Lung microvascular endothelial cell (primary cell): Measurements from ENCODE around the gene AQP5. TPM values are rescaled to one million over a fixed set of nuclear protein-coding genes. Genes with fewer than 3 reads are reported as not detected.

Experiments
- DNase-seq, 2 donors: peaks; one replicate each; pipeline versions ENCODE4 v3.0.0 to v3.0.0-alpha.2; 2010; ENCODE audit warnings: low read depth in 2 of 2
- total RNA-seq: library from RNA; depleted of rRNA; stranded (reverse); fragments of >200 nt; gene quantifications from 2 replicates; pipeline ENCODE4 v1.2.1, GENCODE V29; 2014

The AQP5 gene
- total RNA-seq, 1 donor from 2014 or later: not detected

DNA sequence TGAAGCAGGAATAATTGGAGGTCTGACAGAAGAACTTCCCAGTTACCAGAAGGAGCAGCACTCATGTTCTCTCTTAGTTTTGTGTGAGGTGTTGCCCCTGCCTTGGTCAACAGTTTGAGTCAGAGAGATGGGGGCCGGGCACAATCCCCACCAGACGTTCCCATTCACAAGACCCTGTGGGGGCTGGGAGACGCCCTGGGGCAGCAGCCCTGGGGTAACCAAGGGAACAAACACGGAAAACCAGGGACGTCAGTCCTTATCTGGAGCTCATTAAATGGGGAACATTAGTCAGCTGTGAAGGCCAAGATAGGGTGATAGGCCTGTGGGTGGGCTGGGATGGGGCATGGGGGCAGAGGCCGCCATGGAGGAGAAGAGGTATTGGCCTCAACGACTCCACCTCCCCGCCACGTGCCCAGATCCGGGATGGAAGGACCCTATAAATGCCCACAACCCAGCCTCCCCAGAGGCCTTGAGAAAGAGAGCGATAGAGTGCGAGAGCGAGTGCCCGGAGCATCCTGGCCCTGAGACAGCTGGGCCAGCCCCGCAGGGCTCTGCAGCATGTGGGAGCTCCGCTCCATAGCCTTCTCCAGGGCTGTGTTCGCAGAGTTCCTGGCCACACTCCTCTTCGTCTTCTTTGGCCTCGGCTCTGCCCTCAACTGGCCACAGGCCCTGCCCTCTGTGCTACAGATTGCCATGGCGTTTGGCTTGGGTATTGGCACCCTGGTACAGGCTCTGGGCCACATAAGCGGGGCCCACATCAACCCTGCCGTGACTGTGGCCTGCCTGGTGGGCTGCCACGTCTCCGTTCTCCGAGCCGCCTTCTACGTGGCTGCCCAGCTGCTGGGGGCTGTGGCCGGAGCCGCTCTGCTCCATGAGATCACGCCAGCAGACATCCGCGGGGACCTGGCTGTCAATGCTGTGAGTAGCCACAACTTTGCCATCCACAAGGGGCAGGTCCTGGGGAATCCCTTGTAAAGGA is 11.1 kb upstream of the AQP5 start, which contains the start of gene AQP2:
Gene AQP2 (plus strand): TSS at position 465 of the 979 bp plus-strand sequence. CDS start 94 bp downstream, at position 559.
- DNase-seq: no peak

DNA sequence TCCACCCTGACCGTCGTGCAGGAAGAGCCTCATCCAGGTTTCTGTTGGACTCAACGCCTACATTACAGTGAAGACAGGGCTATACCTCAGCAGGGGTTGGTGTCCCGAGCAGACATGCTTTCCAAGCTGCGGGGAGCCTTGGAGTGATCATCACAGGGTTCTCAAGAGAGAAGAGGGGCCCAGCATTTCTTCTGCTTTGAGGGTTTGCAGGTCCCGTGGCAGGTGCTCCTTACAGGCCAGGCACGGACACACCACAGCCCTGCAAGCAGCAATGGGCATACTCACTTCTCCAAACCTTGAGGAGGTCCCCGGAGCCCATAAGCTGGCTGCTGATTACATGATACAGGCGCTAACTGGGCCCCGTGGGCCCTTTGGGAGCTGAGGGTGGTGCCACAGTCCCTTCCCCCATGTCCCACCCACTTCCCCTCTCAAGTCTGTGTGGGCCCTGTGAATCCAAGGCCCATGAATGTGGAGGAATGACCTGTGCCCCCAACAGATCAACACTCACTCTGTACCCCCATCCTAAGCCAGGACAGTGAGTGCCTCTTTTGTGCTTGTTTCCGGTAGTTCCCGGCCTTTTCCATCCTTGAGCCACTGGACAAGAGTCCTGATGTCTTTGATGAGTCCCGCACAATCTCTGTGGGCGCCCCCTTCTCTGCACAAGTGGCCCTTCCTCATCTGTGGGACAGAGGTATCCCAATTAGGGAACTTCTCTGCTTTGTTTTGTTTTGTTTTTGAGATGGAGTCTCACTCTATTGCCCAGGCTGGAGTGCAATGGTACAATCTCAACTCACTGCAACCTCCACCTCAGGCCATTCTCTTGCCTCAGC is 10.0 kb upstream of the AQP5 start:
- DNase-seq: no peak

DNA sequence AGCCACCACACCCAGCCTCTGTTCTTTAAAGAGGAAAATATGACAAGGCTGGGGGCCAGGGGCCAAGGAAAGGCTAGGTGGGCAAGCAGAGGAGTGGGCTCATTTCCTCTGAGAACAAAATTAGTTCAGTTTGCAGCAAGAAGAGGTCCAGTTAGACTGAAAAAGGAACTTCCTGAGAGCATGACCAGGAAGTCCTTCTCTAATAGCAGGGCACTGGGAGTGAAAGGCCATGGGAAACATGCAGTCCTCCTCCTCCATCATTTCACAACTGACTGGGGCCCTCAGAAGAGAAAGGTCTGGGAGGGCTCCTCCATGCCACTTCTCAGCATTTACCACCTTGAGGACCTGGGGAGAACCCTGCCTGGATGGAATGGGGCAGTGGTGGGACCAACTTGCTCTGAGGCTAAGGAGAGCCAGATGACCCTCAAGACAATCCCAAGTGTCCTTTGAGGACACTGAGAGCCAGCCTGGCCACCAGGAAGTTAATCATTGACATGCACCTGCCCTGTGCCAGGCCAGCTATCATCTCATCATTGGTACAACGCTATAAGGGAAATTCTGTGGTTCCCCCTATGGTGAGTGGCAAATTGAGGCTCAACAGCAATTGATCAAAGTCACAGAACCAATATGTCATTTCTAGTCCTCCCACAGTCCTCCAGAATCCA is 9.1 kb upstream of the AQP5 start:
- DNase-seq: no peak

- DNase-seq: no peak
Measured at GRCh38 chr12:49953151-49953550, 8.5 kb upstream of the AQP5 start.

DNA sequence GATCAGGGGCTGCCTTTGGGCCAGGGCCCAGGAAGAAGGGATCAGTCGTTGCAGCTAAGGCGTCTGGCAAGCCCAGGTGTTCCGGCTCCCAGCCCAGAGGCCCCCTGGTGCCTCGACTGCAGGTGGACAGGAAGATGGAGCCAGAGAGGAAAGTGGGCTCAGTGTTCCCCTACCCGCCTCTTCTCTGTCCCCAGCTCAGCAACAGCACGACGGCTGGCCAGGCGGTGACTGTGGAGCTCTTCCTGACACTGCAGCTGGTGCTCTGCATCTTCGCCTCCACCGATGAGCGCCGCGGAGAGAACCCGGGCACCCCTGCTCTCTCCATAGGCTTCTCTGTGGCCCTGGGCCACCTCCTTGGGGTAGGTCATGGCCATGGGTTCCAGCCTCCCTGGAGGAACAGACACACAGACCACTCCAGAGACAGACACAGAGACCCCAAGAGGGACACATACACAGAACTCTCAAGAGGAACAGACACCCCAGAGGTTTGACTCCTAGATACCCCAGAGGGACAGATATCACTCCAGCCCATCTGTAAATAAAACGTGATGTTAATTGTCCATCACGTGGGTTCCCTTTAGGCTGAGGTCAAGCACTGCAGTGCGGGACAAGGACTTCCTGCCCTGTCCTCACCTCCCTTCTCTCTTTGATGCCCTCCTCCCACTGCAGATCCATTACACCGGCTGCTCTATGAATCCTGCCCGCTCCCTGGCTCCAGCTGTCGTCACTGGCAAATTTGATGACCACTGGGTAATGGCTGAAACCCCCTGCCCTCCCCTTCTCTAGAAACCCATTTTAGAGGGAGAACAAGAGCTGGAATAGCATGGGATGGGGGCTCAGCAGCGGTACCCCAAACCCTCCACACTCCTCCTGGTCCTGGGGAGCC is 7.5 kb upstream of the AQP5 start:
- DNase-seq: no peak

DNA sequence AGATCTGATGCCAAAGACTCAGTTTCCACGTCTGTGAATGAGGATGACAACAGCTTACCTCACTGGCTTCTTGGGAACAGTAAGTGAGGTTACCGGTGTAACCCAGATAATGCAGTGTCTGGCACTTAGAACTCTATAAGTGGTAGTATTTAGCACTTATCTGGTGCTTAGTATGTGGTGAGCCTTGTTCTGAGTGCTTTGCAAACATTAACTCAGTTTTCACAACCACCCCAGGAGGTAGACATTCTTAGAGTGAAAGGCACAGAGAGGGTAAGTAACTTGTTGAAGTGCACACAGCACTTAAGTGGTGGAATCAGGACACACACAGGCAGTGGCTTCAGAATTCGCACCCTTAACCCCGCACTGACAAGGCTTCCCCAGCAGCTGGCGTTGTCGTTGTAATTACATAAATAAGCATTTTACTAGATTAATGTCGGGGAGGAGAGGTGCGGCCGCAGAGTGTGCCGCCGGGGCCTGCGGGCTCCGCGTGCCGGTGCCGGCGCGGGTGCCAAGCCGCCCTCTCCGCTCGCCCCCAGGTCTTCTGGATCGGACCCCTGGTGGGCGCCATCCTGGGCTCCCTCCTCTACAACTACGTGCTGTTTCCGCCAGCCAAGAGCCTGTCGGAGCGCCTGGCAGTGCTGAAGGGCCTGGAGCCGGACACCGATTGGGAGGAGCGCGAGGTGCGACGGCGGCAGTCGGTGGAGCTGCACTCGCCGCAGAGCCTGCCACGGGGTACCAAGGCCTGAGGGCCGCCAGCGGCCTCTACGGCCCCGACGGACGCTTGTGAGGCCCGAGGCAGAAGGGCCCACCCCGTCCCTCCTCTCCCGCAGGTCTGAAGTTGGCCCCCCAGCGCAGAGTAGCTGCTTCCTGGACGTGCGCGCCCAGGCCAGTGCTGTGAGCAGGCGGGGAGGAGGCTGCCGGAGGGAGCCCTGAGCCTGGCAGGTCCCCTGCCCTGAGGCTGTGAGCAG is 6.5 kb upstream of the AQP5 start:
- DNase-seq: no peak

DNA sequence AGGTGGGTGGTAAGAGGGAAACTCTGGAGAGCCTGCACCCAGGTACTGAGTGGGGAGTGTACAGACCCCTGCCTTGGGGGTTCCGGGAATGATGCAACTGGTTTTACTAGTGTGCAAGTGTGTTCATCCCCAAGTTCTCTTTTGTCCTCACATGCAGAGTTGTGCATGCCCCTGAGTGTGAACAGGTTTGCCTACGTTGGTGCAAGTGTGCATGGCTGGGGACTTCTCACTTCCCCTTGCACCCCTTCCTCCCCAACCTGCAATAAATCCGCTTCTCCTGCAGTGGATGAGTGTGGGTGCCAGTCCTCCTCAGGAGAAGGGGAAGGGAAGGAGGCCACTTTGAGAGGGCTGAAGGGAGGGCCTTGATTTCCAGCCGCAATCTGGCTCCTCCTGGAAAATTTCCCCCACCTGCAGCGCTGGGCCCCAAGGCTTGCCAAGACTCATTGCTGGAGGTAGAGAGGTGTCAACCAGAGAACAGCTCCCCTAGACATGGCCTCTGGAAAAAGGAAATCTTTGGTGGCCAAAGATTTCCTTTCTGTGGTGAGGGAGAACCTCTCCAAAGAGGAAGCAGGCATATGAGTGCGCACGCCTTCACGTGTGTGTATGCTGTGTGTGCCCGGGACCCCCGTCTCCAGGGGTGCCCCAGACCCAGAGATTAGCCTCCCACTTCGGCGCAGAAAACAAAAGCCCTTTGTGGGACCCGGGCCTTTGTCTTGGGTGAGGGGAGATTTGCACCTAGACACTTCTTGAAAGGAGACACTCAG is 5.6 kb upstream of the AQP5 start:
- no peak for DNase-seq

GRCh38 chr12:49956663-49957569 is 4.8 kb upstream of the AQP5 start:
- DNase-seq: no peak

- DNase-seq: no peak
Measured at GRCh38 chr12:49957570-49957967, 4.1 kb upstream of the AQP5 start.

DNA sequence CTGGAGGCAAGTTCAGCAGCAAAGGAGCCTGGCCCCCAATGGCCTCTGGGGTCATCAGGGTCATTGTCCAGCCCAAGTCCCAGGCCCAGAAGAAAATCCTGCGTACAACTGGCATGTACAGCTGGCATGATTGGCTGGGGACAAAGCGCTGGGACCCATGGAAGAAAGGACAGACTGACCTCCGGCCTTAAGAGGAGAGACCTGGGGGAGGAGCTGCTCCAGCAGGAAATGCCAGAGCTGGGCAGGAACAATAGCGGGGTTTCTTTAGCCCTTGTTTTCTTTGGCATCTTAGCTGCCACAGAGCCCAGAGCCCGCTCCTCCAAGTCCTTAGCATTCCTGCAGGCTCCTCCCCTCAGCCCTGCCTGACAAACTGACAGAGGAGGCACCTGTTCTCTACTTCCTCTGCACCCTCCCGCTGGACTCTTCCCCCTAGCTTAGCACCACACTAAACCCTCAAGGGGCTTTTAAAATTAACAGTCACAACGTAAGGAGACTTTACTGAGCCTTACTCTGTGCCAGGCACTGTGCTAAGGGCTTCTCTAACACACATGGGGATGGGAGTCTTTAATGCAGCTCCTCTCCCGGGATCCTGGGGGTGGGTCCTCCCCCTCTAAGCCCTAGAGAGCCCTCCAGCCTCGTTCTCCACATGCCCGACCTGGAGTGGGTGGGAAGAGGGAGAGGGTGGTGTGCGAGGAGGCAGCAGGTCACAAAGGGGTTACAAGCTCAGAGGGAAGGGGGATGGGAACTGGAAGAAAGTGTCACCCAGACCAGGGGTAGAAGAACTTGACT is 1.8 kb upstream of the AQP5 start:
- DNase-seq: peak in 1 of 2 donors; percentile 58

DNA sequence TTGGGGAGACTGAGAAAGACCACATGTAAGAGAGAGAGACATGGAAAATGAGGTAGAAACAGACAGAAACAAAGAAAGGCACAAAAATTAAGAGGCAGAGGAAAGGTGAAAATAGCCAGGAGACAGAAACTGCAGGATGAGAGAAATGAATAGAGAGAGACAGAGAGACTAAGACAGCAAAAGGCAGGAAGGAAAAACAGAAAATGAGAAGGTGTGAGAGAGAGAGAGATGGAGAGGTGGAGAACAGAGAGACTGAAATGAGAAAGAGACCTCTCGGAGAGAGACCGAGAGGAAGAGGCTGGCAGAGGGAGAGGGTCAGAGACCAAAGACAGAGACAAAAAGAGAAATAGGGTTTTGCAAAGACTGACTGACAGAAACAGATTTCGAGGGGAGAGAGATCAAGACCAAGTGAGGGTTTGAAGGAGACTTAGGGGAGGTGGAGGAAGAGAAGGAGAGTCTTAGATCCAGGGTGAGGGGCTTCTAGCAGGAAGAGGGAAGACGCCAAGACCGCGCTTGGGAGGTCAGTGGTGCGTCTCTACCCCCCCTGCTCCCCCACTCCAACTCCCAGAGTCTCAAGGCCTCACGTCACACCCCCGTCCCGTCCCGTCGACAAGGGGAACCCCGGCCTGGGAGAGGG is 1.1 kb upstream of the AQP5 start:
- DNase-seq: no peak

GRCh38 chr12:49961993-49962764 is 507 bp downstream of the AQP5 start:
- DNase-seq: no peak

DNA sequence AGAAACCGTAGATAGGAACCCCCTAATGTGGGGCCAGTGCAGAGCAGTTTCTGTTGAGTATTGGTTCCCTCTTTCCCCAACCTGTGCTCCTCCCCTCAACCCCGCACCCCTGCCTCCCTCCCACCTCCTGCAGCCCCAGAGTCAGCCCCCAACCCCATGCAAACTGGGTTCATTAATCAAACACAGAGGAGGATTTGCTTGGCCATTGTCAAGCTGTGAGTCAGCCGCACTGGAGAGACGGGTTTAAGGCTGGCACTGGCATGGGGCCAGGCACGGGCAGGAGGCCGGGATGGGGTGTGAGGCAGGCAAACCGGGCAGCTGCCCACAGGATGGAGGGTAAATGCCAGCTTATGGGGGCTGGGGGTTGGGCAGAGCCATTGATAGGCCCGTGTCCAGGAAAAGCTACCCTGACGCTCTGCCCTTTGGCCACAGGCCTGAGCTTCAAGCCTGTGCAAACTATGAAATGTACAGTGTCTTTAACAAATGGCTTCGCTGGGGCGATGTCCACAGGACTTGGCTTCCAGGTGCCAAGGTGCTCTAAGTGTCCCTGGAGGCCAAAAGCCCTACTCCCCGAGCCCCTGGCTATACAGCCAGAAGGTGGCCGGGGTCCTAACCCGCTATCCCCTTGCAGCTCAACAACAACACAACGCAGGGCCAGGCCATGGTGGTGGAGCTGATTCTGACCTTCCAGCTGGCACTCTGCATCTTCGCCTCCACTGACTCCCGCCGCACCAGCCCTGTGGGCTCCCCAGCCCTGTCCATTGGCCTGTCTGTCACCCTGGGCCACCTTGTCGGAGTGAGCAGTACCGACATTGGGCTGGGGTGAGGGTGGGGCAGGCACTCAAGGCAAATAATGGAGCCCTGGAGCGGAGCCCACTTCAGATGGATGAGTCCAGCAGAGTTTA is 1.4 kb downstream of the AQP5 start:
- DNase-seq: peak in 1 of 2 donors; percentile 31

GRCh38 chr12:49963976-49964815 is 2.5 kb downstream of the AQP5 start:
- DNase-seq: no peak
